ENCODE results near the gene NPR3.

- TF ChIP-seq CTCF (optimal IDR thresholded peaks at IDR 0.05 in 1 of 3, IDR thresholded peaks at IDR 0.05 in 1 of 3, conservative IDR thresholded peaks at IDR 0.05 in 1 of 3; ENCODE audit: extremely low read depth in 1 of 3, insufficient read depth in 2 of 3, low read length in 3 of 3) (peak; percentile 64 to 67 (median 64)), EZH2 (IDR thresholded peaks at IDR 0.05; ENCODE audit: low read length) (no peak)
Measured at GRCh38 chr5:32709750-32710549, 1.2 kb upstream of the NPR3 start.

All from keratinocyte (primary cell).